Glutamatergic neuron (in vitro differentiated cells): ENCODE measurements around the gene RDM1. TPM values are rescaled to one million over a fixed set of nuclear protein-coding genes. Genes with fewer than 3 reads are reported as not detected.

Experiments used
- DNase-seq: peaks from one replicate; pipeline ENCODE4 v3.0.0; 2022
- H3K27ac Mint-ChIP-seq: one replicate; pipeline ENCODE4 v1.8.0; 2020; ENCODE audit warnings: mild to moderate bottlenecking, mixed read lengths, inconsistent platforms; ENCODE audit not compliant: unreplicated experiment
- H3K27me3 Mint-ChIP-seq: one replicate; pipeline ENCODE4 v1.8.0; 2020; ENCODE audit warnings: mild to moderate bottlenecking, moderate library complexity, mixed read lengths, inconsistent platforms; ENCODE audit not compliant: unreplicated experiment
- H3K36me3 Mint-ChIP-seq: one replicate; pipeline ENCODE4 v1.8.0; 2020; ENCODE audit warnings: mild to moderate bottlenecking, mixed read lengths, inconsistent platforms; ENCODE audit not compliant: unreplicated experiment
- H3K4me1 Mint-ChIP-seq: one replicate; pipeline ENCODE4 v1.8.0; 2020; ENCODE audit warnings: mild to moderate bottlenecking, low read depth, mixed read lengths, inconsistent platforms; ENCODE audit not compliant: unreplicated experiment
- H3K4me3 Mint-ChIP-seq: one replicate; pipeline ENCODE4 v1.8.0; 2020; ENCODE audit warnings: mild to moderate bottlenecking, mixed read lengths, inconsistent platforms; ENCODE audit not compliant: unreplicated experiment
- H3K9me3 Mint-ChIP-seq: one replicate; pipeline ENCODE4 v1.8.0; 2020; ENCODE audit warnings: mild to moderate bottlenecking, moderate library complexity, mixed read lengths, inconsistent platforms; ENCODE audit not compliant: unreplicated experiment
- total RNA-seq: library from RNA; stranded (reverse); fragmentation: NEBNext Ultra II Directional; extraction: Animal tissue kit (Norgen Biotek cat#: 25700); gene quantifications from one replicate; pipeline ENCODE4 v1.2.1, GENCODE V29; 2021; ENCODE audit not compliant: unreplicated experiment
- TF ChIP-seq, protein P1 (sequence below): fragments of 200-600 bp; sonication (generic); IDR thresholded peaks from one replicate; pipeline ENCODE4 v1.5.0; 2021; ENCODE audit not compliant: partially characterized antibody, unreplicated experiment

RDM1 gene
- total RNA-seq, 1 donor from 2014 or later, result not detected

DNA sequence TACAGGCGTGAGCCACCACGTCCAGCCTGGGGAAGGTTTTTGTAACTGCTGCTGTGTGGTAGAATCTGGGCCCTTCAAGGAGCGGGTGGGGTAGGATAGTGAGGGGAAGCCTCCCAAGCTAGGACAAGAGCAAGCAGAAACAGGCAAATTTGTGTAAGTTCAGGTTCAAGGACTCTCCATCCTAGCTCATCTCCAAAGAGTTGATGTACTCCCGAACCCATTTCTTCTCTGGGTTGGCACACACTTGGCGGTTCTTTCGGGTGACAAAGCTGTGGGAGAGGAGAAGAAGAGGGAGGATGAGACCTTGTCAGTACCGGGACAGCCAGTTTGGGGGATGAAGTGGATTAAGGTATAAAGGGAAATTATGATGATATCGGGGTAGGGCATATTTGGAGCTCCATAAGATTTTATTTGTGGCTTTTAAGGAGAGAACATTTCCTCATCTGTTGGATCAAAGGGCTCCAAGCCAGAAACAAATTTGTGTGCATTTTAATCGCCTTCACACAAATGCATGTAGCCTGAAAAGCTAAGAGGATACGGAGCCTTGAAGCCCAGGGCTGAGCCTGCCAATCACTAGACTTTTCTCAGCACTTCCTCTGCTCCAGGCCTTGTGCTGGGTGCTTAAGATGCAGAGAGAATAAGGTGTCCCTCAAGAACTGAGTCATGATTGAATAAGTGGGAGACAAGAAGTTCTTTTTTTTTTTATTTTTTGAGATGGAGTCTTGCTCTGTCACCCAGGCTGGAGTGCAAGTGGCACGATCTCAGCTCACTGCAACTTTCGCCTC is 58.2 kb downstream of the RDM1 start:
- no peak for DNase-seq
- peaks cover 3% of the 10 kb centered on the region for H3K27me3 Mint-ChIP-seq
- no peak overlapping the region for H3K27ac Mint-ChIP-seq
- H3K4me3 Mint-ChIP-seq, result no peak overlapping the region
- peaks cover 2% of the 10 kb centered on the region for H3K9me3 Mint-ChIP-seq
- no peaks in the 10 kb centered on the region for H3K36me3 Mint-ChIP-seq
- peaks cover 2% of the 10 kb centered on the region for H3K4me1 Mint-ChIP-seq
- TF ChIP-seq, protein P1, sequence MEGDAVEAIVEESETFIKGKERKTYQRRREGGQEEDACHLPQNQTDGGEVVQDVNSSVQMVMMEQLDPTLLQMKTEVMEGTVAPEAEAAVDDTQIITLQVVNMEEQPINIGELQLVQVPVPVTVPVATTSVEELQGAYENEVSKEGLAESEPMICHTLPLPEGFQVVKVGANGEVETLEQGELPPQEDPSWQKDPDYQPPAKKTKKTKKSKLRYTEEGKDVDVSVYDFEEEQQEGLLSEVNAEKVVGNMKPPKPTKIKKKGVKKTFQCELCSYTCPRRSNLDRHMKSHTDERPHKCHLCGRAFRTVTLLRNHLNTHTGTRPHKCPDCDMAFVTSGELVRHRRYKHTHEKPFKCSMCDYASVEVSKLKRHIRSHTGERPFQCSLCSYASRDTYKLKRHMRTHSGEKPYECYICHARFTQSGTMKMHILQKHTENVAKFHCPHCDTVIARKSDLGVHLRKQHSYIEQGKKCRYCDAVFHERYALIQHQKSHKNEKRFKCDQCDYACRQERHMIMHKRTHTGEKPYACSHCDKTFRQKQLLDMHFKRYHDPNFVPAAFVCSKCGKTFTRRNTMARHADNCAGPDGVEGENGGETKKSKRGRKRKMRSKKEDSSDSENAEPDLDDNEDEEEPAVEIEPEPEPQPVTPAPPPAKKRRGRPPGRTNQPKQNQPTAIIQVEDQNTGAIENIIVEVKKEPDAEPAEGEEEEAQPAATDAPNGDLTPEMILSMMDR, result no peak

DNA sequence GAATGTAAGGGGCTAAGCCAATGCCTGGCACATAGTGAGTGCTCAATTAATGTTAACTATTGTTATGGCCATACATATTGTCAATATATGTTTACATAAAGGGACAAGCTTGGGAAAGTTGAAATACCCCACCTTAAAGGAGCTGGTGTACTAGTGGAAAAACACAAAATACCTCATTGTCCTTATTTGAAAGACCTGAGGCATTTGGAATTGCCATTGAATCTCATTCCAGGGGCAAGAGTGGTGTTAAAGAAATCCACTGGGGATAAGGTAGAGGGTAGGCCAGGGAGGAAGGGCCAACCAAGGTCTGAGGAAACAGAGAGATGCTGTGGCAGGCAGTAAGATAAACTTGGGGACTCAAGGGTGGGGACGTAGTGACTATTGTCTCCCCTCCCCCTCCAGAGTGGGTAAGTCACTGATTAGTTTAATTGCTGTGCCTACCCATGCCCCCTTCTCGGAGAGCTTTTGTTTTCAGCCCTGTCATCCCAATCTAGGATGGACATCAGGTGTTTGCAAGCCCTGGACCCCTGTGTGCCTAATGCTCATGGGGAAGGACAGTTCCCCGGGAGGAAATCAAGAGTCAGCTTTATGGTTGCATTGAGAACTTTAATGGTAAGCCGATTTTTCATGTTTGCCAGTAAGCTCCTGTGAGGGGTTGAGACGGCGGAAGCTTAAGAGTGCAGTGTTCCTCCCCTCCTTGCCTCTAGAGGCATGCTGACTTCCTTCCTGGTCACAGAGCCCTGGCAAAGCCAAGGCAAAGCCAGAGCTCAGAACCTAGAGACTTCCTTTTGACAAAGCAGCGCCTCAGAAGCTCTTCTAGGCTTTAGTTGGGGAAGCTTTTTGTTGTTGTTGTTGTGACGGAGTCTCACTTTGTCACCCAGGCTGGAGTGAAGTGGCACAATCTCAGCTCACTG is 59.4 kb downstream of the RDM1 start:
- H3K27me3 Mint-ChIP-seq, result peaks cover 3% of the 10 kb centered on the region
- no peak overlapping the region for H3K27ac Mint-ChIP-seq
- peaks cover 2% of the 10 kb centered on the region for H3K4me1 Mint-ChIP-seq

GRCh38 chr17:35868737-35869136 is 61.8 kb downstream of the RDM1 start, which contains the start of gene HEATR9:
HEATR9 (minus strand) TSS chr17:35868891; CDS start chr17:35868742, 149 bp downstream.
- H3K27ac Mint-ChIP-seq, result no peak within 1 kb of the TSS
- TF ChIP-seq, protein P1, result no peak
- no peak within 1 kb of the TSS for H3K4me3 Mint-ChIP-seq
- H3K27me3 Mint-ChIP-seq, result peaks cover 3% of the 10 kb centered on the region
- no peak for DNase-seq
- peaks cover 2% of the 10 kb centered on the region for H3K4me1 Mint-ChIP-seq
- H3K36me3 Mint-ChIP-seq, result no peaks in the 10 kb centered on the region
- peaks cover 2% of the 10 kb centered on the region for H3K9me3 Mint-ChIP-seq

More for the DNA sequence above, 59.4 kb downstream of the RDM1 start:
- Mint-ChIP-seq H3K9me3 (peaks cover 2% of the 10 kb centered on the region), H3K36me3 (no peaks in the 10 kb centered on the region), H3K4me3 (no peak overlapping the region)
- TF ChIP-seq, protein P1, result no peak
- no peak for DNase-seq

Other genes starting within 250 kb of the RDM1 start
- gene RASL10B, start 199.1 kb downstream of the RDM1 start, total RNA-seq, result 3.3 TPM
- gene GAS2L2, start 177.5 kb downstream of the RDM1 start, total RNA-seq, result 0.27 TPM
- not detected for gene C17orf50, start 169.9 kb downstream of the RDM1 start, total RNA-seq
- gene MMP28, start 135.1 kb downstream of the RDM1 start, total RNA-seq, result 0.49 TPM
- 180 TPM for gene TAF15, start 121.3 kb downstream of the RDM1 start, total RNA-seq
- not detected for gene HEATR9, start 61.9 kb downstream of the RDM1 start, total RNA-seq
- gene CCL5, start 50.4 kb downstream of the RDM1 start, total RNA-seq, result not detected
- gene LYZL6, start 12.9 kb upstream of the RDM1 start, total RNA-seq, result not detected
- gene CCL16, start 50.7 kb upstream of the RDM1 start, total RNA-seq, result not detected
- not detected for gene CCL14, start 56.0 kb upstream of the RDM1 start, total RNA-seq
- gene CCL15, start 70.8 kb upstream of the RDM1 start, total RNA-seq, result not detected
- not detected for gene CCL23, start 87.2 kb upstream of the RDM1 start, total RNA-seq
- not detected for gene CCL18, start 133.5 kb upstream of the RDM1 start, total RNA-seq
- gene CCL3, start 159.4 kb upstream of the RDM1 start, total RNA-seq, result not detected
- gene CCL4, start 173.1 kb upstream of the RDM1 start, total RNA-seq, result not detected
- 37.3 TPM for gene TBC1D3B, start 245.9 kb upstream of the RDM1 start, total RNA-seq